Measurements from ENCODE around the gene ANKRD39. TPM values are rescaled to one million over a fixed set of nuclear protein-coding genes. Genes with fewer than 3 reads are reported as not detected.

ANKRD39 gene
- total and polyA plus RNA-seq, 12 donors, result 9.2 to 49.5 (median 22.5) TPM

- no peak overlapping the region for H3K4me3 ChIP-seq
- intact Hi-C loops (cut with DNase I), result no loop called here
- no peak for TF ChIP-seq CTCF (IDR thresholded peaks at IDR 0.05)
- no peak for TF ChIP-seq POLR2A (IDR thresholded peaks at IDR 0.05)
- peaks cover 0 to 13% of the 10 kb centered on the region in 2 donors for H3K4me1 ChIP-seq (replicated peaks in 1 of 2)
- no peak overlapping the region for H3K27ac ChIP-seq
- H3K27me3 ChIP-seq, result no peaks in the 10 kb centered on the region
- no peaks in the 10 kb centered on the region for H3K36me3 ChIP-seq (replicated peaks in 1 of 2)
- no peaks in the 10 kb centered on the region for H3K9me3 ChIP-seq (replicated peaks in 1 of 3)
- no peak for DNase-seq
- 78 to 90% (median 79%) methylated on average over 3 of the region's 3 CpGs; no CpG with 5 or more reads in 1 of the 4 donors for WGBS, 4 donors
Observed at GRCh38 chr2:96894151-96894531, 36.3 kb upstream of the ANKRD39 start.

GRCh38 chr2:96893289-96894150 is 35.7 kb upstream of the ANKRD39 start:
- DNase-seq, result no peak
- no peak overlapping the region for H3K4me3 ChIP-seq
- H3K27me3 ChIP-seq, result no peaks in the 10 kb centered on the region
- no peak overlapping the region for H3K27ac ChIP-seq
- intact Hi-C loops (cut with DNase I), result no loop called here
- peaks cover 0 to 10% of the 10 kb centered on the region in 2 donors for H3K4me1 ChIP-seq (replicated peaks in 1 of 2)
- TF ChIP-seq POLR2A (IDR thresholded peaks at IDR 0.05), result no peak
- TF ChIP-seq CTCF (IDR thresholded peaks at IDR 0.05), result no peak
- 89 to 96% (median 94%) methylated on average over 12 to 16 of the region's 16 CpGs for WGBS, 4 donors
- no peaks in the 10 kb centered on the region for H3K36me3 ChIP-seq (replicated peaks in 1 of 2)
- H3K9me3 ChIP-seq (replicated peaks in 1 of 3), result no peaks in the 10 kb centered on the region

GRCh38 chr2:96891591-96892333 is 33.9 kb upstream of the ANKRD39 start:
- Histone ChIP-seq H3K4me1 (replicated peaks in 1 of 2) (peaks cover 0 to 18% of the 10 kb centered on the region in 2 donors), H3K4me3 (no peak overlapping the region), H3K27me3 (no peaks in the 10 kb centered on the region), H3K9me3 (replicated peaks in 1 of 3) (no peaks in the 10 kb centered on the region), H3K27ac (no peak overlapping the region), H3K36me3 (replicated peaks in 1 of 2) (no peaks in the 10 kb centered on the region)
- 67 to 75% (median 70%) methylated on average over 8 to 11 of the region's 11 CpGs for WGBS, 4 donors
- intact Hi-C loops (cut with DNase I), result no loop called here
- peak in 2 of 7 donors; percentile 40 to 50 for DNase-seq
- TF ChIP-seq POLR2A (IDR thresholded peaks at IDR 0.05) (no peak), CTCF (IDR thresholded peaks at IDR 0.05) (no peak)

- H3K36me3 ChIP-seq (replicated peaks in 1 of 2), result no peaks in the 10 kb centered on the region
- no peaks in the 10 kb centered on the region for H3K9me3 ChIP-seq (replicated peaks in 1 of 3)
- no peaks in the 10 kb centered on the region for H3K27me3 ChIP-seq
- H3K27ac ChIP-seq, result no peak overlapping the region
- intact Hi-C loops (cut with DNase I), result no loop called here
- H3K4me3 ChIP-seq, result no peak overlapping the region
- peaks cover 0 to 18% of the 10 kb centered on the region in 2 donors for H3K4me1 ChIP-seq (replicated peaks in 1 of 2)
- no peak for TF ChIP-seq POLR2A (IDR thresholded peaks at IDR 0.05)
- DNase-seq, result no peak
- WGBS, 4 donors, result 70 to 79% (median 76%) methylated on average over 6 of the region's 6 CpGs
Observed at GRCh38 chr2:96890726-96891385, 33.0 kb upstream of the ANKRD39 start.

Measured in adrenal gland (tissue), 12 donors.